Activated naive CD8-positive, alpha-beta T cell (primary cell): ENCODE data around the gene TMEM165.
"Not testable (repeated sequence)": the region's sequence is repeated elsewhere in the genome, so short reads cannot be mapped to it uniquely, and the experiment has no call there.

Experiments used
- H3K27ac Mint-ChIP-seq: one replicate; pipeline ENCODE4 v1.8.0; 2021; ENCODE audit warnings: mixed read lengths
- H3K27me3 Mint-ChIP-seq: one replicate; pipeline ENCODE4 v1.8.0; 2021; ENCODE audit warnings: mixed read lengths
- H3K36me3 Mint-ChIP-seq: one replicate; pipeline ENCODE4 v1.8.0; 2021; ENCODE audit warnings: mixed read lengths
- H3K4me1 Mint-ChIP-seq: one replicate; pipeline ENCODE4 v1.8.0; 2021; ENCODE audit warnings: low read depth, mixed read lengths
- H3K4me3 Mint-ChIP-seq: one replicate; pipeline ENCODE4 v1.8.0; 2021; ENCODE audit warnings: mild to moderate bottlenecking, mixed read lengths
- H3K9me3 Mint-ChIP-seq: one replicate; pipeline ENCODE4 v1.8.0; 2021; ENCODE audit warnings: low read depth, mixed read lengths

TMEM165 gene

GRCh38 chr4:55395529-55396307, at the start of gene TMEM165:
Gene TMEM165, plus strand, starts transcription at chr4:55395957. Its CDS starts 233 bp downstream, at chr4:55396190.
- Mint-ChIP-seq H3K27ac (peak within 1 kb of the TSS; percentile 99), H3K36me3 (peaks cover 7% of the 10 kb centered on the region), H3K9me3 (no peaks in the 10 kb centered on the region), H3K4me1 (peaks cover 41% of the 10 kb centered on the region), H3K4me3 (peak within 1 kb of the TSS; percentile 99), H3K27me3 (no peaks in the 10 kb centered on the region)

- Mint-ChIP-seq H3K27me3 (no peaks in the 10 kb centered on the region), H3K27ac (peak within 1 kb of the TSS; percentile 86), H3K4me3 (peak within 1 kb of the TSS; percentile 91), H3K9me3 (no peaks in the 10 kb centered on the region), H3K4me1 (peaks cover 24% of the 10 kb centered on the region), H3K36me3 (no peaks in the 10 kb centered on the region)
These were observed 49.5 kb upstream of the TMEM165 start, which contains the start of gene SRD5A3 for GRCh38 chr4:55345980-55346850. Gene SRD5A3, plus strand, starts transcription at chr4:55346242. Its CDS starts 95 bp downstream, at chr4:55346337.

GRCh38 chr4:55346851-55347255, 48.9 kb upstream of the TMEM165 start:
- Mint-ChIP-seq H3K27me3 (no peaks in the 10 kb centered on the region), H3K4me3 (peak overlapping the region; percentile 88), H3K27ac (peak overlapping the region; percentile 80), H3K4me1 (peaks cover 24% of the 10 kb centered on the region), H3K36me3 (no peaks in the 10 kb centered on the region), H3K9me3 (no peaks in the 10 kb centered on the region)

- Mint-ChIP-seq H3K4me1 (peaks cover 24% of the 10 kb centered on the region), H3K36me3 (peaks cover 6% of the 10 kb centered on the region), H3K27ac (peak overlapping the region; percentile 80)
These were observed 48.0 kb upstream of the TMEM165 start for GRCh38 chr4:55347610-55348228.

GRCh38 chr4:55348466-55348865, 47.3 kb upstream of the TMEM165 start:
- Mint-ChIP-seq H3K36me3 (peaks cover 7% of the 10 kb centered on the region), H3K27ac (no peak overlapping the region), H3K4me1 (peaks cover 24% of the 10 kb centered on the region), H3K9me3 (no peaks in the 10 kb centered on the region), H3K27me3 (no peaks in the 10 kb centered on the region), H3K4me3 (peak overlapping the region; percentile 88)

More at GRCh38 chr4:55347610-55348228, 48.0 kb upstream of the TMEM165 start:
- no peaks in the 10 kb centered on the region for H3K27me3 Mint-ChIP-seq
- no peaks in the 10 kb centered on the region for H3K9me3 Mint-ChIP-seq
- peak overlapping the region; percentile 88 for H3K4me3 Mint-ChIP-seq

- Mint-ChIP-seq H3K4me1 (peaks cover 20% of the 10 kb centered on the region), H3K36me3 (peaks cover 14% of the 10 kb centered on the region)
- H3K27me3 Mint-ChIP-seq, H3K4me3 Mint-ChIP-seq, H3K9me3 Mint-ChIP-seq, H3K27ac Mint-ChIP-seq: not testable (repeated sequence)
These were observed 44.9 kb upstream of the TMEM165 start for GRCh38 chr4:55350870-55351269.

- Mint-ChIP-seq H3K4me3 (no peak overlapping the region), H3K27me3 (no peaks in the 10 kb centered on the region), H3K9me3 (no peaks in the 10 kb centered on the region), H3K4me1 (peaks cover 18% of the 10 kb centered on the region), H3K27ac (no peak overlapping the region), H3K36me3 (peaks cover 14% of the 10 kb centered on the region)
These were observed 43.9 kb upstream of the TMEM165 start for GRCh38 chr4:55351824-55352223.

GRCh38 chr4:55352726-55353125, 43.0 kb upstream of the TMEM165 start:
- Mint-ChIP-seq H3K36me3 (peaks cover 14% of the 10 kb centered on the region), H3K9me3 (no peaks in the 10 kb centered on the region), H3K4me1 (peaks cover 9% of the 10 kb centered on the region), H3K27ac (no peak overlapping the region), H3K27me3 (no peaks in the 10 kb centered on the region), H3K4me3 (no peak overlapping the region)

- not testable (repeated sequence) for H3K4me1 Mint-ChIP-seq, H3K27ac Mint-ChIP-seq, H3K27me3 Mint-ChIP-seq, H3K9me3 Mint-ChIP-seq, H3K4me3 Mint-ChIP-seq
- H3K36me3 Mint-ChIP-seq = peaks cover 14% of the 10 kb centered on the region
These were observed 42.5 kb upstream of the TMEM165 start for GRCh38 chr4:55353228-55353747.

- H3K27me3 Mint-ChIP-seq = no peaks in the 10 kb centered on the region
- H3K9me3 Mint-ChIP-seq = no peaks in the 10 kb centered on the region
- no peak overlapping the region for H3K27ac Mint-ChIP-seq
- no peak overlapping the region for H3K4me3 Mint-ChIP-seq
- H3K36me3 Mint-ChIP-seq = peaks cover 14% of the 10 kb centered on the region
- peaks cover 11% of the 10 kb centered on the region for H3K4me1 Mint-ChIP-seq
These were observed 41.1 kb upstream of the TMEM165 start for GRCh38 chr4:55354648-55355047.

- no peak overlapping the region for H3K27ac Mint-ChIP-seq
- H3K36me3 Mint-ChIP-seq = peaks cover 14% of the 10 kb centered on the region
- no peaks in the 10 kb centered on the region for H3K27me3 Mint-ChIP-seq
- H3K9me3 Mint-ChIP-seq = no peaks in the 10 kb centered on the region
- no peak overlapping the region for H3K4me3 Mint-ChIP-seq
- peaks cover 11% of the 10 kb centered on the region for H3K4me1 Mint-ChIP-seq
These were observed 40.2 kb upstream of the TMEM165 start for GRCh38 chr4:55355555-55355954.

GRCh38 chr4:55356991-55357461, 38.7 kb upstream of the TMEM165 start:
- no peak overlapping the region for H3K4me3 Mint-ChIP-seq
- peaks cover 14% of the 10 kb centered on the region for H3K36me3 Mint-ChIP-seq
- H3K27ac Mint-ChIP-seq = no peak overlapping the region
- no peaks in the 10 kb centered on the region for H3K9me3 Mint-ChIP-seq
- H3K27me3 Mint-ChIP-seq = no peaks in the 10 kb centered on the region
- H3K4me1 Mint-ChIP-seq = peaks cover 11% of the 10 kb centered on the region

- Mint-ChIP-seq H3K27me3 (no peaks in the 10 kb centered on the region), H3K4me3 (no peak overlapping the region), H3K36me3 (peaks cover 7% of the 10 kb centered on the region), H3K9me3 (no peaks in the 10 kb centered on the region), H3K27ac (no peak overlapping the region), H3K4me1 (peaks cover 11% of the 10 kb centered on the region)
These were observed 37.5 kb upstream of the TMEM165 start for GRCh38 chr4:55358246-55358645.

- Mint-ChIP-seq H3K4me3 (no peak overlapping the region), H3K27me3 (no peaks in the 10 kb centered on the region), H3K27ac (no peak overlapping the region), H3K36me3 (peaks cover 5% of the 10 kb centered on the region), H3K4me1 (peaks cover 11% of the 10 kb centered on the region), H3K9me3 (no peaks in the 10 kb centered on the region)
These were observed 37.1 kb upstream of the TMEM165 start for GRCh38 chr4:55358668-55359067.
